Endothelial cell of umbilical vein (primary cell): ENCODE measurements around the gene TGM1. TPM values are rescaled to one million over a fixed set of nuclear protein-coding genes. Genes with fewer than 3 reads are reported as not detected.

Experiments used
- BruUV-seq: library from RNA; stranded (reverse); fragments of 400-500 nt; replicated peaks from 2 replicates; lab custom pipeline; 2021; lab: Mats Ljungman, UMichigan
- CTCF ChIA-PET: fragments of 300-600, 350-600 bp; sonication (Branson Sonifier 250); formaldehyde crosslinking; loops from one replicate; lab custom pipeline; 2021; ENCODE audit warnings: antibody characterized with exemption, inconsistent platforms; lab: Charles Lee
- POLR2A ChIA-PET: fragments of 300-600, 350-600 bp; sonication (Branson Sonifier 250); formaldehyde crosslinking; loops from one replicate; lab custom pipeline; 2021; ENCODE audit warnings: antibody characterized with exemption, inconsistent platforms; lab: Charles Lee
- DNase-seq: peaks from one replicate; pipeline ENCODE4 v3.0.0-alpha.2; 2011; ENCODE audit warnings: low read depth, low spot score
- FAIRE-seq: peaks from 2 replicates; lab custom pipeline; 2011; peaks lifted over from hg19 to GRCh38; lab: Jason Lieb, UNC
- H2AFZ ChIP-seq: 2 replicates; pipeline ENCODE4 v1.6.0; 2012; ENCODE audit warnings: low read depth, low read length, control low read depth, inconsistent platforms
- H3K27ac ChIP-seq: 2 replicates; pipeline ENCODE4 v1.5.1; 2011; ENCODE audit warnings: low read depth, mild to moderate bottlenecking, control low read depth, low read length, moderate library complexity; ENCODE audit not compliant: insufficient read depth
- H3K27me3 ChIP-seq, 2 experiments: 2 replicates each; pipeline versions ENCODE4 v1.6.0 to v1.6.1; 2011; ENCODE audit warnings: low read length in 2 of 2, mixed read lengths in 1 of 2; ENCODE audit not compliant: control insufficient read depth in 2 of 2, insufficient read depth in 2 of 2
- H3K36me3 ChIP-seq, 2 experiments: 2 replicates in 1 of 2; 3 replicates in 1 of 2; pipeline ENCODE4 v1.5.1; 2011; ENCODE audit warnings: low read length in 2 of 2, mild to moderate bottlenecking in 1 of 2, moderate library complexity in 1 of 2; ENCODE audit not compliant: control insufficient read depth in 2 of 2, insufficient read depth in 2 of 2; ENCODE audit errors: extremely low read depth in 1 of 2
- H3K4me1 ChIP-seq: 3 replicates; pipeline ENCODE4 v1.5.1; 2011; ENCODE audit warnings: mild to moderate bottlenecking, low read length; ENCODE audit not compliant: control insufficient read depth, insufficient read depth; ENCODE audit errors: extremely low read depth
- H3K4me2 ChIP-seq: 2 replicates; pipeline ENCODE4 v1.6.1; 2011; ENCODE audit warnings: low read length, control low read depth, mixed read lengths; ENCODE audit not compliant: insufficient read depth
- H3K4me3 ChIP-seq, 3 experiments: fragments of 200-600 bp in 1 of 3; sonication (generic), shearing (Covaris generic) in 1 of 3; replicated peaks in 1 of 3; 2 replicates each; pipeline ENCODE4 v1.5.1; 2011 to 2016; ENCODE audit warnings: control low read depth in 3 of 3, low read length in 3 of 3, mild to moderate bottlenecking in 2 of 3, inconsistent platforms in 1 of 3, low read depth in 1 of 3, moderate library complexity in 1 of 3; ENCODE audit not compliant: insufficient read depth in 1 of 3
- H3K79me2 ChIP-seq: 2 replicates; pipeline ENCODE4 v1.6.0; 2012; ENCODE audit warnings: low read length, inconsistent platforms; ENCODE audit not compliant: control insufficient read depth, insufficient read depth
- H3K9ac ChIP-seq: replicated peaks from 2 replicates; pipeline ENCODE3; 2011; ENCODE audit warnings: low read length, control low read depth; ENCODE audit not compliant: insufficient read depth; ENCODE audit errors: extremely low read depth
- H3K9me1 ChIP-seq: replicated peaks from 3 replicates; pipeline ENCODE4 v1.6.0; 2011; ENCODE audit warnings: mild to moderate bottlenecking, low read length; ENCODE audit not compliant: control insufficient read depth, insufficient read depth; ENCODE audit errors: extremely low read depth
- H3K9me3 ChIP-seq: replicated peaks from 2 replicates; pipeline ENCODE4 v1.5.1; 2012; ENCODE audit warnings: low read length, inconsistent platforms; ENCODE audit not compliant: control insufficient read depth, insufficient read depth
- H4K20me1 ChIP-seq: replicated peaks from 2 replicates; pipeline ENCODE3; 2011; ENCODE audit warnings: mild to moderate bottlenecking, low read length; ENCODE audit not compliant: control insufficient read depth, insufficient read depth; ENCODE audit errors: extremely low read depth
- EZH2 ChIP-seq: IDR thresholded peaks from 2 replicates; pipeline ENCODE4 v1.6.1; 2012; ENCODE audit warnings: borderline replicate concordance, low read depth, mild to moderate bottlenecking, moderate library complexity, low read length, inconsistent platforms; ENCODE audit not compliant: severe bottlenecking
- FOS ChIP-seq: IDR thresholded peaks from 2 replicates; pipeline ENCODE4 v1.6.1; 2011; ENCODE audit warnings: mild to moderate bottlenecking, low read length, moderate library complexity, borderline replicate concordance; ENCODE audit not compliant: insufficient read depth
- GATA2 ChIP-seq: IDR thresholded peaks from 2 replicates; pipeline ENCODE4 v1.7.0; 2011; ENCODE audit warnings: low read depth, mild to moderate bottlenecking, moderate library complexity, mixed read lengths, low read length; ENCODE audit not compliant: insufficient read length, insufficient read depth
- JUN ChIP-seq: IDR thresholded peaks from 2 replicates; pipeline ENCODE4 v1.6.1; 2011; ENCODE audit warnings: borderline replicate concordance, low read depth; ENCODE audit not compliant: insufficient read length, insufficient read depth
- MYC ChIP-seq: IDR thresholded peaks from one replicate; pipeline ENCODE4 v1.6.1; 2011; ENCODE audit warnings: mild to moderate bottlenecking, low read depth, low read length
- POLR2A ChIP-seq: IDR thresholded peaks from 2 replicates; pipeline ENCODE4 v1.6.1; 2012; ENCODE audit warnings: low read depth, mild to moderate bottlenecking, control low read depth, low read length
- POLR2AphosphoS5 ChIP-seq: IDR thresholded peaks from 2 replicates; pipeline ENCODE4 v1.6.1; 2012; ENCODE audit warnings: low read depth, mild to moderate bottlenecking, control low read depth, low read length, moderate library complexity; ENCODE audit not compliant: insufficient read depth
- dilution Hi-C: fragments of 300-500 bp; cut with MboI; formaldehyde crosslinking; loops from one replicate; pipeline ENCODE4 v1.15.0; 2019; ENCODE audit warnings: low sequenced_read_pairs; ENCODE audit not compliant: extremely low pct_ligation_motif_present
- intact Hi-C: fragments of 100-400 bp; cut with micrococcal nuclease; formaldehyde crosslinking; loops from one replicate; pipeline ENCODE4 v1.10.0; 2022
- polyA plus RNA-seq, 4 experiments: library from polyadenylated mRNA; depleted of rRNA in 3 of 4; stranded (reverse) in 3 of 4; unstranded in 1 of 4; fragments of >200 nt; gene quantifications; 2 replicates each; pipeline versions ENCODE4 v1.2.1 to v1.2.3, GENCODE V29; 2011 to 2012; ENCODE audit warnings: missing spikeins in 1 of 4
- total RNA-seq: library from RNA; stranded (reverse); gene quantifications from 2 replicates; pipeline ENCODE4 v1.2.3, GENCODE V29; 2021
- TF ChIP-seq, protein P1 (sequence below): IDR thresholded peaks from 2 replicates; pipeline ENCODE4 v1.6.1; 2011; ENCODE audit not compliant: insufficient read depth, insufficient read length
- TF ChIP-seq, protein P2 (sequence below), 2 donors: IDR thresholded peaks; 1 replicate in 1 of 2; 2 replicates in 1 of 2; pipeline ENCODE4 v1.5.1; 2011; ENCODE audit warnings: low read length in 2 of 2, mild to moderate bottlenecking in 2 of 2, moderate library complexity in 2 of 2, control low read depth in 1 of 2, inconsistent platforms in 1 of 2, low read depth in 1 of 2; ENCODE audit not compliant: insufficient read depth in 1 of 2; ENCODE audit errors: extremely low read depth in 1 of 2

Gene TGM1
- total and polyA plus RNA-seq, 2 donors (not counting 3 experiments of a cell fraction or from before 2014, with no cell fraction given), result 1.0 to 3.4 TPM

DNA sequence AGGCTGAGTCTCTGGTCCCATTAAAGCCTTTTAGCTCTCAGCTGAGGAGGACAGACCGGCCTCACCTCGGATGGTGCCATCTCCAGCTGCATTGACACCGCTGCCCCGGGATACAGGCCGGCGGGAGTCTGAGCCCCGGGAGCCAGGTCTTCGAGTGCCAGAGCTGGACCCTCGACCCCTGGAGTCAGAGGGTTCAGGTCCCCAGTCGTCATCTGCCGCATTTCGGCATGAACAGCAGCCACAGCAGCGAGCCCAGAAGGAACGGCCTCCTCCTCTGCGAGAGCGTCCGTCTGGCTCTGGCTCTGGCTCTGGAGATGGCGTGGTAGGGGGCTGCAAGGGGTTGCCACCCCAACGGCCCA is 1.0 kb downstream of the TGM1 start:
- POLR2A ChIA-PET, result no interaction called here
- DNase-seq (no peak), FAIRE-seq (no peak)
- H3K4me2 ChIP-seq, result no peak overlapping the region
- no peaks in the 10 kb centered on the region for H3K79me2 ChIP-seq
- no peak overlapping the region for H3K9ac ChIP-seq
- H3K4me3 ChIP-seq, result no peak overlapping the region
- CTCF ChIA-PET, result interaction anchor here (1.2 to 1.3 kb wide), 2 partner anchors 9 to 10 kb away, joined by 3 to 5 read pairs; partner anchors contain the start of gene RABGGTA
- H3K27ac ChIP-seq, result no peak overlapping the region
- dilution Hi-C loops (no loop called here), intact Hi-C loops (no loop called here)
- no peaks in the 10 kb centered on the region for H3K9me3 ChIP-seq
- no peaks in the 10 kb centered on the region for H3K9me1 ChIP-seq
- H3K36me3 ChIP-seq, result peaks cover 0 to 7% of the 10 kb centered on the region in 2 experiments
- no peaks in the 10 kb centered on the region for H3K4me1 ChIP-seq
- BruUV-seq, result no TSS peak
- H2AFZ ChIP-seq, result no peak overlapping the region
- TF ChIP-seq, protein P1, sequence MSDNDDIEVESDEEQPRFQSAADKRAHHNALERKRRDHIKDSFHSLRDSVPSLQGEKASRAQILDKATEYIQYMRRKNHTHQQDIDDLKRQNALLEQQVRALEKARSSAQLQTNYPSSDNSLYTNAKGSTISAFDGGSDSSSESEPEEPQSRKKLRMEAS, result no peak
- TF ChIP-seq EZH2 (no peak), POLR2AphosphoS5 (no peak), POLR2A (no peak), JUN (no peak), FOS (no peak), GATA2 (no peak), MYC (no peak)
- TF ChIP-seq, protein P2, sequence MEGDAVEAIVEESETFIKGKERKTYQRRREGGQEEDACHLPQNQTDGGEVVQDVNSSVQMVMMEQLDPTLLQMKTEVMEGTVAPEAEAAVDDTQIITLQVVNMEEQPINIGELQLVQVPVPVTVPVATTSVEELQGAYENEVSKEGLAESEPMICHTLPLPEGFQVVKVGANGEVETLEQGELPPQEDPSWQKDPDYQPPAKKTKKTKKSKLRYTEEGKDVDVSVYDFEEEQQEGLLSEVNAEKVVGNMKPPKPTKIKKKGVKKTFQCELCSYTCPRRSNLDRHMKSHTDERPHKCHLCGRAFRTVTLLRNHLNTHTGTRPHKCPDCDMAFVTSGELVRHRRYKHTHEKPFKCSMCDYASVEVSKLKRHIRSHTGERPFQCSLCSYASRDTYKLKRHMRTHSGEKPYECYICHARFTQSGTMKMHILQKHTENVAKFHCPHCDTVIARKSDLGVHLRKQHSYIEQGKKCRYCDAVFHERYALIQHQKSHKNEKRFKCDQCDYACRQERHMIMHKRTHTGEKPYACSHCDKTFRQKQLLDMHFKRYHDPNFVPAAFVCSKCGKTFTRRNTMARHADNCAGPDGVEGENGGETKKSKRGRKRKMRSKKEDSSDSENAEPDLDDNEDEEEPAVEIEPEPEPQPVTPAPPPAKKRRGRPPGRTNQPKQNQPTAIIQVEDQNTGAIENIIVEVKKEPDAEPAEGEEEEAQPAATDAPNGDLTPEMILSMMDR (IDR thresholded peaks at IDR 0.05; ENCODE audit: extremely low read depth in 1 of 2, insufficient read depth in 1 of 2, low read depth in 1 of 2, low read length in 2 of 2), result no peak
- H4K20me1 ChIP-seq, result no peaks in the 10 kb centered on the region
- no peaks in the 10 kb centered on the region for H3K27me3 ChIP-seq
